Cardiac fibroblast (primary cell): ENCODE results near the gene SH3RF3.

Experiments
- DNase-seq, 2 donors: peaks; one replicate each; pipeline versions ENCODE4 v3.0.0 to v3.0.0-alpha.2; 2010; ENCODE audit warnings: low read depth in 2 of 2
- H3K4me3 ChIP-seq, 2 donors: replicated peaks in 1 of 2; 1 replicate in 1 of 2; 2 replicates in 1 of 2; pipeline ENCODE4 v1.5.1; 2011; ENCODE audit warnings: low read depth in 2 of 2, low read length in 2 of 2, mild to moderate bottlenecking in 2 of 2, moderate library complexity in 1 of 2
- CTCF ChIP-seq: IDR thresholded peaks from one replicate; pipeline ENCODE4 v1.5.1; 2011; ENCODE audit warnings: low read depth, mild to moderate bottlenecking, low read length, inconsistent platforms

Gene SH3RF3

GRCh38 chr2:109141727-109142283 lies 12.8 kb downstream of the SH3RF3 start:
- no peak for TF ChIP-seq CTCF
- DNase-seq: no peak
- no peak overlapping the region for H3K4me3 ChIP-seq

- no peak for TF ChIP-seq CTCF
- DNase-seq: no peak
- no peak overlapping the region for H3K4me3 ChIP-seq
Measured at GRCh38 chr2:109142416-109143210, 13.6 kb downstream of the SH3RF3 start.

GRCh38 chr2:109143214-109144187 lies 14.5 kb downstream of the SH3RF3 start:
- no peak for TF ChIP-seq CTCF
- DNase-seq: no peak
- no peak overlapping the region for H3K4me3 ChIP-seq

GRCh38 chr2:109144271-109144670 lies 15.3 kb downstream of the SH3RF3 start:
- TF ChIP-seq CTCF: no peak
- DNase-seq: no peak
- H3K4me3 ChIP-seq: no peak overlapping the region

- DNase-seq: no peak
- no peak overlapping the region for H3K4me3 ChIP-seq
- TF ChIP-seq CTCF: no peak
Measured at GRCh38 chr2:109144721-109145120, 15.7 kb downstream of the SH3RF3 start.

- TF ChIP-seq CTCF: no peak
- H3K4me3 ChIP-seq: no peak overlapping the region
- DNase-seq: no peak
Measured at GRCh38 chr2:109145286-109145685, 16.3 kb downstream of the SH3RF3 start.
